ENCODE results near the gene BCL2L11.

BCL2L11 gene

DNA sequence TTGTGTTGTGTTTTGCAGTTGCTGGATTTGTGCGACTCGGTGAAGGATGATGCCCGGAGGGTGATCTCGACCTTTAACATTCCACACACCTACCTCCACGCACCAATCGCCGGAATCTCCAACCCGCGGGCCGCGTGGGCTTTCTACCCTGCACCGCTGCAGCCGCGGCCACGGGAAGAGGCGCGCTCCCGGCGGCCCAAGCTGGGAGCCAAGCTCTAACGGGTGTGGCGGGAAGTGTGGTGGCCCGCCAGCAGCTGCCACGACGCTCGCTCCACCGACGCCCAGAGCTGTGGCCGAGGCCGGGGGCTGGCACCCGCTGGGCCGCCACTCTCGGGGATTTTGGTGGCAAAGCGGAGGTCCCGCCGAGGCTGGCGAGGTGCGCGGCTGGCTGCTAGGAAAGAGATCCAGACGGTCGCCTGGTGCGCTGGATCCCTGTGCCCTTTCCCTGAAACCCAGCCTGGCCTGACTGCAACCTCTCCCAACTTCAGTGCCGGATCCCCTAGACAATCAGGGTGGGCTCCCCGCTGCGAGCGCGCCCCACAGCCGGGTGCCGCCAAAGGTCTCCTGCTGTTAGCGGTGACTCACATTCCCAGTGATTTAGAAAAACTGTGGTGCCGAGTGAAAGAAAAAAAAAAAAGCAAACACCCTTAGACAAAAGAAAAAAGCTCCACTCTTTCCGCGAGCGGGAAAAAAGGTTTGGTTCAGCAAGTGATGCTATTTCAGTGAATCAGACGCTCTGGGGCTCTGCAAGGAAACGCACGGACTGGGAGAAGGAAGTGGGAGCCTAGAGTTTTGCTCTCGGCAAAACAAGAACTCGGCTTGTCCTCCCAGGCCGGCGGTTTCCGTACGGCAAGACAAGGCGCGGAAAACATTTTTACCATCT, 2.9 kb upstream of the BCL2L11 start:
- DNase-seq (ENCODE audit: low spot score) (no peak), FAIRE-seq (no peak)

DNA sequence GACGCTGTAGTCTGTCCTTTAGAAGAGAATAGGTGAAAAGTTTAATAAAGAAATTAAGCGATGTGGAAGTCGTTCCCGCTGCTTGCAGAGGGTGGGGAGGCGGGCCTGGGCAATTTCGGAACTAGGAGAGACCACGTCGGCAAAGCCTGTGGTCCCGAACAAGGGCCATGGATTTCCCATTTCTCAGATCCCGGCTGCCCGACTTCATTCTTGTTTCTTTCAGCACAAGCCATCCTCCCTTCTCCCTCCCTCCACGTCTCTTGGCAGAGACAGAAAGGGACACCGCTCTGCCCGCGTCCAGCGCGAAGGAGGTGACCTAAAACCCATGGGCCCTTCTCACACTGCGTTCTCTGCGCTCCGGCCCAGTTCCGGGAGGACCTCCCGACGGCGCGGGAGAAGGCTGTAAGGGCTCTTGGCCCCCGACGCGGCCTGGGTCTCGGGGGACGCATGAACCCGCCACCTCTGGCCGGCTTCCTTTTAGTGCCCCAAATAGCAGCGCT, 2.2 kb upstream of the BCL2L11 start:
- DNase-seq (ENCODE audit: low spot score) (no peak), FAIRE-seq (no peak)

DNA sequence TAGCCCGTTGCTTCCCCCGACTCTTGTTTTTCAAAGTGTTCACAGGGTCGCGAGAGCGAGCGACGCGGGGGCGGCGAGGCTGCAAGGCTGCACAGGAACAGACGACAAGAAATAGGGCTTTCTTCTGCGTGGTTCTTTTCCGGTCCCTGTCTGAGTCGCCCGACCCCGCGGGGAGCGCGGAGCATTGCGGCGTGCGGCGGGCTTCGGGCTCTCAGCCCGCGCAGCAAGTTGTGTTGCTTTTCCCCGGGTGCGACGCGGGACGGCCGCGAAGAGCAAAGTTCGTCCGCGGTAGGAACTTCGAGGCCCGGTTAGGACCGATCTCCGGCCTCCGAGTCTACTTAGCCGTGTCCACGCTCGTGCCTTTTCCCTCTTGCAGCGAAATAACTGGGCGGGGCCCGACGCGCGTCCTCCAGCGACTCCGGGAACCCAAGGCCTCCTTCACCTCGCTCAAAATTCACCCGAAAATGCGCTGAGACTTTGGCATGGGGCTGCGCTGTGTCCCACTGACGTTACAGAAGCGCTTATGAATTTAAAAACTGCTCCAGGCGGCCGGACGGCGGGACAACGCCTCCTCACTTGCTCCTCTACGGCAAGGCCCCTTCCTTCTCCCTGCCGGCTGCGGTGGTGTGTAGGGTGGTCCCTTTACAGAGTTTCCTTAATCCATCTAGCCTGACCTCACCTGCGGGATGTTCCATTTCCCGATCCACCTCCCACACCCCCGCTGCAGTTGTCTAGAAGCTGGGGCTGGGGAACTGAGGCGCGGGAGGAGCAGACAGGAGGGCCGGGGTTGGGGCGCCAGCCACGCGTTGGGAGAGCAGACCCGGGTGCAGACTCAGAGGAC, 1.5 kb upstream of the BCL2L11 start:
- FAIRE-seq (no peak), DNase-seq (ENCODE audit: low spot score) (no peak)

DNA sequence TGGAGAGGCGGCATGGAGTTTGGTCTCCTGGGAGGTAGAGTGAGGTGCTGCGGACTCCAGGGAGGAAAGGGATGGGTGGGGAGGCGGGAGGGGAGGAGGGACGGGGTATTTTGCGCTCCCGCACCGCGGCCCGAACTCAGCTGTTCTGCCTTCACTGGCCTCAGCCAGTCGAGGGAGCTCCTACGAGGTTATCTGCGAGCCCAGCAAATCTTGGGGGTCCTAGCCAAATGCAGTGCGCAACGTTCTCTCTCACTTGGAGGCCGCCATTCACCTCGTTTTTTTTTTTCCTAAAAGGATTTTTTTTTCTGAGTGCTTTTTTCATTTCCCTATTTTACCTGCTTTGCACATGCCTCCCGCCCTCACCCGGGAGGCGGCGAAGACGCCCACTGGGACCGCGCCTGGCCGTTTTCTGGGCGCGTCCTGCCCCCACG, 877 bp upstream of the BCL2L11 start:
- no peak for FAIRE-seq
- no peak for DNase-seq (ENCODE audit: low spot score)

DNA sequence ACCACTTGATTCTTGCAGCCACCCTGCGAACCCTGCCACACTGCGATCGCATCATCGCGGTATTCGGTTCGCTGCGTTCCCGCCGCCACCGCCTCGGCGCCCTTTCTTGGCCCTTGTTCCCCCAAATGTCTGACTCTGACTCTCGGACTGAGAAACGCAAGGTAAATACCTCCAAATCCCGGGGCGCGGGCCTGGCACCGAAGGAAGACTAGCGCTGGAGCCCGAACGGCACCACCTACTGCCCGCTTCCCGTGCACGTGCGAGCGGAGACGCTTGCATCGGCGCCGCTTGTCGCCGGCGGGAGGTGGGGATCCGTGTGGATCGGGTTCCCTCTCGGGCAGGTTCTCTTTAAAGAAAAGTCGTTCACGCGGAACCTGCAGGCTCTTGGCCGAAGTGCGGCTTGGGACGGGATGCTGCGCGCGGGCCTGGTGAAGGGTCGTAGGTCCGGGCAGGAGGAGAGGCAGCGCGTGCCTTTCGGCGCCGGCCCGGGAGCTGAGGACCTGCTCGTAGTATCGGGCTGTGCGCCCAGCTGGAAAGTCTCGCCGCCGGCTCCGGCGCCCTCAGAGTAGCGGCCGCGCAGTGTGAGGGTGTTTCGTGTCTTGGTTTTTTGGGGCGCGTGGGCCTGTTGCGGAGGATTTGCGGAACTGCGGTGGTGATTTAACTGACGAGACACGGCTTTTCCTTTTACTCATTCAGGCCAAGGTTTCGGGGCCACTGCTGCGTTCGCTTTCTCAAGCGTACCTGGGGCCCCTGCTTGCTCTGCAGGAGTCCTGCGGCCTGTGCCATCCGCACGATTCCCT, 514 bp downstream of the BCL2L11 start:
- no peak for DNase-seq (ENCODE audit: low spot score)

DNA sequence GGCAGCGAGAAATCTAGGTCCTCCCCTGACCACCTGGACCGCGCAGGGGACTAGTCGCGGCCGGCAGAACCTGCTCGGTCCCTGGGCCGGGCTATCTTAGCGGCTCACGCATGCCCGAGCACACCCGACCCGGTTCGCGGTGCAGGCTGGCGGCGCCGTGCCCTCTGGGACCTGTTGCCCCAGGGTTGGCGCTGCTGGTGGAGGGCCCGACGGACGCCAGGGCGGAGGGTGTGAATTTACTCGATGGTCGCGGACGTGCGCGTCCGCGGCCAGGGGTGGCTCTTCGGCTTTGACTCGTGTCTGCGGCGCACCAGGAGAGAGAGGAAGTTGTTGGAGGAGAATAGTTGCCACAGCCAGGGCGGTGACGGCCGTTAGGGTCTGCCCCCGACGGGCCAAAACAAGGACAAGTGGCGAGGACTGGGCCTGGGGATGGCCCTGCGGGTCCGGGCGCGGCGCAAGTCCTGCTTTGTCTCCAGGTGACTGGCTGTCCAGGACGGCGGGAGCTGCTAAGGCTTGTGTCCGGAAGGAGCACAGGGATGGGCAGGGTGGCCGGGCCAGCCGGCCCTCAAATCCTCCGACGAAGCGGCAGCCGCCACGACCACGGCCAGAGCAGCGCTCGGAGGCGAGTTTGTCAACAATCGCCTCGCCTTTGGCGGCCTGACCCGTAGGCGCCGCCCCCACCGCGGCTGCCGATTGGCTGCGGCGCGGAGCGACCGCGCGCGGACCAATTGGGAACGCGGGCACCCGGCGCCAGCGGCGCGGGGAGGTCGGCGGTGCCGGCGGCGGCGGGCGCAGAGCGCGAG, 1.3 kb downstream of the BCL2L11 start:
- FAIRE-seq = peak; percentile 96
- DNase-seq (ENCODE audit: low spot score) = peak; percentile 98

More for the DNA sequence above, 514 bp downstream of the BCL2L11 start:
- FAIRE-seq = no peak

DNA sequence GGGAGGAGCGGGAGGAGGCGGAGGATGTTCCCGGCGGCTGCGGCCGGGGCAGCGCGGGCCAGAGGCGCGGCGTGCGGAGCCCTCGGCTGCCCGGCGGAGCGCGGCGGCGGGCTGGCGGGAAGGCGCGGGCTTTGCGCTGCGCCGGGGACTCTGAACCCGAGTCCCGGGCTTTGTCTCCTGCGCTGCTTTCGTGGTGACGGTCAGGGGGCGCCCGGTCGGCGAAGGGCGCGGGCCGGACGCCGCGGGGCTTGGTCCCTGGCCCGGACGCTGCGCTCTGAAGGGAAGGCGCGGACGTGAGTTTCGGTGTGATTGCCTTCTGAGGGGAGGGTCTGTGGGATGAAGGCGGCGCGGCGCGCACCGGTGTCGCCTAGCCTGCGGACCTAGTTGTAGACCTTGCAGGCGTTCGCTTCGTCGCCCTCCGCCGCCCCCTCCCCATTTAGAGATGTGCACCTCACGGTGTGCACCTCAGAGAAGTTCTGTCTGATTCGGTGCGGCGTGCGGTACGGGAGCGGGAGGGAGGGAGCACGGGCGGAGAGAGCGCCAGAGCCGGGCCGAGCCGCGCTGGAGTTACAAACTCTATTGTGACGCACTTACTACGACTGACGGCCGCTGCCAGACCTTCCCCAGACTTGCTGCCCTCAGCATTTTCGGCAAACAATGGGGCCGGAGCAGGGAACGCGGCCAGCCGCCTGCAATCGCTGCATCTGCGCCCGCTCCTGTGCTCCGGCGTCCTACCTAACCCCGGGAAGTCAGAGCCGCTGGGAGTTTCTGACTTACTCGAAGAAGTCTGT, 2.1 kb downstream of the BCL2L11 start:
- DNase-seq (ENCODE audit: low spot score) (peak; percentile 79), FAIRE-seq (peak; percentile 69)

DNA sequence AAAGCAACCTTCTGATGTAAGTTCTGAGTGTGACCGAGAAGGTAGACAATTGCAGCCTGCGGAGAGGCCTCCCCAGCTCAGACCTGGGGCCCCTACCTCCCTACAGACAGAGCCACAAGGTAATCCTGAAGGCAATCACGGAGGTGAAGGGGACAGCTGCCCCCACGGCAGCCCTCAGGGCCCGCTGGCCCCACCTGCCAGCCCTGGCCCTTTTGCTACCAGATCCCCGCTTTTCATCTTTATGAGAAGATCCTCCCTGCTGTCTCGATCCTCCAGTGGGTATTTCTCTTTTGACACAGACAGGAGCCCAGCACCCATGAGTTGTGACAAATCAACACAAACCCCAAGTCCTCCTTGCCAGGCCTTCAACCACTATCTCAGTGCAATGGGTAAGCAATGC, 3.0 kb downstream of the BCL2L11 start:
- FAIRE-seq (no peak), DNase-seq (ENCODE audit: low spot score) (no peak)

DNA sequence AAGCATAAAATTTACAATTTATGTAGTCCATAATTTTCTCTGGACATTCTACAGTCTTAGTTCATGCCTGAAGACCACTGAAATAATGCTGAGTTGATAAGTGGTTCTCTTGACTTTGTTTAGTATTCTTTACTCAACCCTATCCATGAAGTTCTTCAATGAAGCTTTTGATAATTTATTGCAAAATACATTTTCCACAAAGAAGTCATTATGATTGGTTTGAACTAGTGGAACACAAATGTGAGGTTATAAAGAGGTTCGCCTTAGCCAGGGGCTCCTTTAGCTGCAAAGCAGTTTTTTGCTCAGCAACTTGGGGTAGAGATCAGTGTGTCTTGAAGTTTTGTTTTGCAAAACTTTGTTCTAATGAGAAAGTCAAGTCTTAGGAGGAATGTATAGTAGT, 5.9 kb downstream of the BCL2L11 start:
- no peak for FAIRE-seq
- DNase-seq (ENCODE audit: low spot score) = no peak

DNA sequence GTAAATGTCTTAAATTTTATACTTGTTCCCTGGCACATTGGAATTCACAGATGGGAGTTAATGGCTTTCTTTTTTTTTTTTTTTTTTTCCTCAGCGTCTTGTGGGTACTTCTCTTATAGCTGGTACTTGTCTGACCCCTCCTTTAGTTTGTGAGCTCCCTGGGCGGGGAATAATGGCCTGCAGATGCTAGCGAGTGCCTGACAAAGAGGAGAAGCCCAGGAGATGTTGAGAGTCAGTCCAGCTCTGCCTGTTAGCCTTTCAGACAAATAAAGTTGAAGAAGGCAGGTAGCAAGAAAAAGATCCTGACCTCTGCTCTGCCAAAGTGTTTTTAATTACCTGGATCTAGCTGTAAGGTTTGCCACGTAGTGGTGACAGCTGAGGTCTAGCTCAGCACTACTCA, 6.6 kb downstream of the BCL2L11 start:
- no peak for DNase-seq (ENCODE audit: low spot score)
- peak; percentile 30 for FAIRE-seq

DNA sequence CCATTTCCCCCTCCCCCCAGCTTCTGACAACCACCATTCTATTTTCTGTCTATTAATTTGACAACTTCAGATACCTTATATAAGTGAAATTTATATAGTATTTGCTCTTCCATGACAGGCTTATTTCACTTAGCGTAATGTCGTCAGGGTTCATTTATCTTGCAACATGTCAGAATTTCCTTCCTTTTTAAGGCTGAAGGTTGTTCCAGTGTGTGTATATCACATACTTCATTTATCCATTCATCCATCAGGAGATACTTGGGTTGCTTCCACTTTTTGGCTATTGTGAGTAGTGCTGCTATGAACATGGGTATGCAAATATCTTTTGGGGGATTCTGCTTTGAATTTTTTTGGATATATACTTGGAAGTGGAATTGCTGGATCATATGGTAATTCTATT, 7.4 kb downstream of the BCL2L11 start:
- no peak for FAIRE-seq
- DNase-seq (ENCODE audit: low spot score) = no peak

DNA sequence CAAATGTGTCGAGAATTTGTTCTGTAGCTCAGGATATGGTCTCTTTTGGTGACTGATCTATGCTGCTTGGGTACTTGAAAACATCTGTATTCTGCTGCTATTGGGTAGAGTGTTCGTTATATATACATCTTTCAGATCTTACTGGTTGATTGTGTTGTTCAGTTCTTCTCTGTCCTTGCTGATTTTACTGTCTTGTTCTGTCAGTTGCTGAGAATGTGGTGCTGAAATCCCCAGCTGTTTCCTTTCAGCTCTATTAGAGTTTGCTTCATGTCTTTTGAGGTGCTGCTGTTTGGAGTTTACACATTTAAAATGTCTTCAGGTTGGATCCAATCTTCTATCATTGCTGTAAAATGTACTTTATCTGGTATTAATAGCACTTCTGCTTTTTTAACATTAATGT, 12.9 kb downstream of the BCL2L11 start:
- DNase-seq (ENCODE audit: low spot score) = no peak
- no peak for FAIRE-seq

DNA sequence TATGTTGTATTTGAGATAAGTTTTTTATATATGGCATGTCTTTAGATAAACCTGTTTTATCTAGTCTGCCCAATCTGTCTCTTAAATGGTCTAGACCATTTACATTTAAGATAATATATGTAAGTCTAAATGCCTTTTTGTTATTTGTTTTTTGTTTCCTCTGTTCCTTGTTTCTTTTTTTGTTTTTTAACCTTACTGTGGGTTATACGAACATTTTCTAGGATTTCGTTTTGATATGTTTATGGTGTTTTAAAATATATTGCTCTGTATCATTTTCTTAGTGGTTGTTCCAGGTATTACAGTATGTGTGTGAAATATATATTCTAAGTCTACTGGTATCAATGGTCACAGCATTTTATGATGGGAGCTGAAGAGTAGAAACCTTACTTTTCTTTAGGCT, 13.3 kb downstream of the BCL2L11 start:
- DNase-seq (ENCODE audit: low spot score) (no peak), FAIRE-seq (no peak)

DNA sequence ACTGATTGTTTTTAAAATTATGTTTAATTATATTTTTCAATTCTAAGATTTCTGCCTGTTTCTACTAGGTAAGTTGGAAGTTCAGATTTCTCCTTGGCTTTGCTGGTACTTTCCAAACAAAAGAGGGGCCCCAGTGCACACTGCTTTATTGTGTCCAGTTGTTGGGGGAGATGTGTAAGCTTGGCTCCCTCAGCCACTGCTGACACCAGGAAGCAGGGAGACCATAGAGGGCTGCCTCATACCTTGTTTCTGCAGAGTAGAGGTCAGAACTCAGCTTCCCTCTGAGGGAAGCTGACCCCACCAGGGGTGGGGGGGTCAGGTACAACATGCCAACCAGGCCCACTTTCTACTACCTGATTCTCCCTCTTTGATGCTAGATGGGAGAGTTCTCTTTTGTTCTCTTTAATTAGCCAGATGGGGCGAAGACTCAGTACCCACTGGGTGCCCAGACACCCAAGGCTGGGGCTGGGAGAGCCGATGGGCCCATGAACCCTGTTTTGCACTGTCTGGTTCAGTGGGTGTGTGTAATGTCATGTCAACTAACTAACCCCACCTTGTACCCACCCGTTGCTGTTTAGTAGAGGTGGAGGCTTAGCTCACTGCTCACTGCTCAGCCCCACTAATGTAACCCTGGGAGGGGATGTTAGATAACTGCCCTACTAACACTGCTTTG, 14.7 kb downstream of the BCL2L11 start:
- no peak for DNase-seq (ENCODE audit: low spot score)
- FAIRE-seq = peak; percentile 83

DNA sequence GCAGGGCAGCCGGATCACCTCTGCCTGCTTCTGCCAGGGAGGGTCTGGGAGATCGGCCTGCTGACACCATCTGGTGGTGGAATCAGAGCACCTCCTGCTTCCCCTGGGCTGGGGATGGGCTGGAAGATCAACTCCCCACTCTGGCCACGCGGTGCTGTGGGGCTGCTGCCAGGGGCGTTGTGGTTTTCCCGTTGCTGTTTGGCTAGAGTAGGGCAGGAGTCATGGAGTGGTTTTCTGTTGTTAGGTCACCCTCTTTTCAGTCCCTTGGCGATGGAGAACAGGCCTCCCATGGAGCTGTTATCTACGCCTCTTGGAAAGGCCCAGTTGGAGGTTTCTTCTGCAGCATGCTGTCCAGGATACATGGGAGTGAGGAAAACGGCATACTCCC, 15.2 kb downstream of the BCL2L11 start:
- no peak for FAIRE-seq

DNA sequence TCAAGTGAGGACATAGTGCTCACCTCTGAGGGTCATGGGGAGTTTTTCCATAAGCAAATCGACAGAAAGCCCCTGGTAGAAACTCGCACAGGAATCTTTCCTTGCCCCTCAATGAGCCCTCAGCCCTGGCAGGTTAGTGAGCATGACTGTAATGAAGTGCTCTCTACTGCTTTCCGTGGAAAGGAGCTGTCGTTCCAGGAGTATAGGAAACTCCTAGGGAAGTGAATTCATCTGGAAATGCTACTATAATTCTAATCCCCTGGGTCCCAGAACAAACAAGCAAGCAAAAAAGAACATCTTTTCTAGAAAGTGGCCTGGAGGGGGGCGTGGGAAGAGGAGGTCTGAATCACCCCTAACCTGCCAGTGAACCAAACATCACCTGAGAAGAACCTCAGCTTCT, 18.1 kb downstream of the BCL2L11 start:
- FAIRE-seq (no peak), DNase-seq (ENCODE audit: low spot score) (no peak)

More for the DNA sequence above, 15.2 kb downstream of the BCL2L11 start:
- DNase-seq (ENCODE audit: low spot score) = peak; percentile 31

DNA sequence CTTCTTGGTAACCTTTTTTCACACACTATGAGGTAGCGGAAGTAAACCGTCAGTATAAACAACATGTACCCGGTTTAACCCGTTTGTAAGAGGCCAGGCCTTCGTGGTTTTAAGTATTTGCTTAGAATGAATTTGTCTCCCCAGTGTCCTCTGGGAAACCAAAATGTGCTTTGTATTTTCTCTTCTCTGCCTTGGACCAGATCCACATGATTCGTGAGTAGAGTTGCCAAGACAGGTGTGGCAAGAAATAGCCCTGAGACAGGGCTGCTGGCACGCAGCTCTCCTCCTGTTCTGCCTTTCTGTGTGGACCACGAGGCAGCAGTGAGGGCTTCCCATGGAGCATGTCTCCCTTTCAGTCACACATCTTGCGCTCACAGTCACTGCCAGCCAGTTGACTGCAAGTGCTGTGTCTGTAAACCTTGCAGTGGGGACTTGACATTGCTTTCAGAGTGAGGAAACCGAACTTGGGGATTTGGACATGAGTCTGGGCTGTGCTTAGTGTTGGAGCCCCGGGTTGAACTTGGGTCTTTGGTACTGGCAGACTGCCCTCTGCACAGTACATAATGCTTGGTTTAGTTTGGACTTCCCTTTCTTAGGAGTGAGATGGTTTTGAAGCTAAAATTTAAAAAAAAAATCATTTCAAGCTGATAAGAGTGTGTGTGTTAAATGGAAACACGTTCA, 19.1 kb downstream of the BCL2L11 start:
- DNase-seq (ENCODE audit: low spot score) = no peak
- no peak for FAIRE-seq

DNA sequence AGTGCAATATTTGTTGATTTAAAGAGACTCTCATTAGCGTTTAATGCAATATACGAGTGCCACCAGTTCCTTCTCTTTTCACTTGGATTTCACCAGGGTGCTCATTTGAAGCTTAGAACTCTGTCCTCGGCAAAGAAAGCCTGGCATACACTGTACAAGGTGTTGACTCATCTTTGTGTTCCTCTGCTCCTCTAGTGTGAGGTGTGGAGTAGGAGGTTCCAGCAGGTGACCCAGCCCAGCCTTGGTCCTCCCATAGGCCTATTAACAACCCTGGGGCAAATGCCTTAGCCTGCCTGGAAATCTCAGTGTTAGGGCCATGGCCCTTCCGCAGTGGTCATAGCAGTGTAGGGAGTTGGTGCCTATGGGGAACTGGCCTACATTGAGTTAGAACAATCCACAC, 20.1 kb downstream of the BCL2L11 start:
- FAIRE-seq (no peak), DNase-seq (ENCODE audit: low spot score) (no peak)

DNA sequence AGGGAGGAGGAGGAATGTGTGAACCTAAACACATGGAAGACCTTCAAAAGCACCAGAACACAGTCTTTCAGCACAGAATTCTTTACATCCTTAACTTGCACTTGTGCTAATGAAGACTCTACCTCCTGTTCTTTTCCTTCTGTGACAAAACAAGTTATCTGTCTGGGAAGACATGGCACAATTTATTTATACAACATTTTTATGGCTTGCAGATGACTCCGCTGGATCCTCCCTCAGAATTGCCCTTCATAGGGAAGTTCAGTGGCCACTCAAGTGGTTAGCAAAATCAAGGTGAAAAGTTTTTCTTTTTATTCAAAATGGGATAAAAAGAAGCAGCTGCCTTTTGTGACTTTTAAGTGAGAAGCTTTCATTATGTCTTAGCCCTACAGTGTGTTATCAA, 21.4 kb downstream of the BCL2L11 start:
- DNase-seq (ENCODE audit: low spot score) = no peak
- no peak for FAIRE-seq

Measured in urothelium cell line (cell line).